HepG2 (cell line): ENCODE measurements around the gene CKMT2.

ENCODE experiments used
- CEBPZ ChIP-seq: IDR thresholded peaks from 2 replicates; pipeline ENCODE4 v1.6.1; 2012; ENCODE audit warnings: low read length, improper control_type of control experiment
- KDM1A ChIP-seq: IDR thresholded peaks from 2 replicates; pipeline ENCODE4 v1.6.1; 2016; ENCODE audit warnings: missing compliant biosample characterization
- NFIB ChIP-seq: sonication (generic); formaldehyde crosslinking; IDR thresholded peaks from 2 replicates; pipeline ENCODE4 v1.9.0; 2021; ENCODE audit warnings: missing genetic modification reagents, mild to moderate bottlenecking, borderline replicate concordance
- YY1 ChIP-seq: IDR thresholded peaks from 2 replicates; pipeline ENCODE4 v1.6.1; 2011; ENCODE audit warnings: low read length, low read depth, moderate library complexity, mild to moderate bottlenecking; ENCODE audit not compliant: insufficient read depth, insufficient replicate concordance
- ZFP41 ChIP-seq: sonication (generic); formaldehyde crosslinking; IDR thresholded peaks from 2 replicates; pipeline ENCODE4 v1.4.0; 2020; ENCODE audit warnings: mild to moderate bottlenecking, missing genetic modification reagents, borderline replicate concordance
- TF ChIP-seq, protein P1 (sequence below): sonication (generic); formaldehyde crosslinking; IDR thresholded peaks from 2 replicates; pipeline ENCODE4 v1.5.0; 2020; ENCODE audit warnings: mild to moderate bottlenecking, missing genetic modification reagents, moderate library complexity
- TF ChIP-seq, protein P2 (sequence below): sonication (generic); formaldehyde crosslinking; IDR thresholded peaks from 2 replicates; pipeline ENCODE4 v1.5.1; 2020; ENCODE audit warnings: missing genetic modification reagents, mild to moderate bottlenecking, borderline replicate concordance
- TF ChIP-seq, protein P3 (sequence below): sonication (generic); formaldehyde crosslinking; IDR thresholded peaks from 2 replicates; pipeline ENCODE4 v1.9.0; 2021; ENCODE audit warnings: missing genetic modification reagents, borderline replicate concordance
- TF ChIP-seq, protein P4 (sequence below): sonication (generic); formaldehyde crosslinking; IDR thresholded peaks from 2 replicates; pipeline ENCODE4 v1.4.0; 2020; ENCODE audit warnings: mild to moderate bottlenecking, low read depth, missing genetic modification reagents

DNA sequence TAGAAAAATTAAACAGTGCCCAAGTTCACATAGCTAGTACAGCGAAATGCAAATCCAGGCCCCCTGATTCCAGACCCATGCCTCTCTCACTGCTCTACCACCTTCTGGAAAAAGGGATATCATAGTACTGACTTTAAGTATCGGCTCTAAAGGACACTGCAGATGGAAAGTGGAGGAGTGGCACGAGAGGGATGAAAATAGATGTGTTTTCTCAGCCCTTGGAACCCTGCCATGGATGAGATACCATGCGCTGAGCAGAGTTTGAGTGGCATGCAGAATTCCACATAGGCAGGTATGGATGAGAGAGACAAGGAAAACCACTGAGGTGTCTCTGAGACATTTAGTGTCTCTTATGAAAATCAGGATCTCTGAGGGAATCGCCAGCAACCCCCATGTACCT is 18.8 kb downstream of the CKMT2 start:
- TF ChIP-seq, protein P1, sequence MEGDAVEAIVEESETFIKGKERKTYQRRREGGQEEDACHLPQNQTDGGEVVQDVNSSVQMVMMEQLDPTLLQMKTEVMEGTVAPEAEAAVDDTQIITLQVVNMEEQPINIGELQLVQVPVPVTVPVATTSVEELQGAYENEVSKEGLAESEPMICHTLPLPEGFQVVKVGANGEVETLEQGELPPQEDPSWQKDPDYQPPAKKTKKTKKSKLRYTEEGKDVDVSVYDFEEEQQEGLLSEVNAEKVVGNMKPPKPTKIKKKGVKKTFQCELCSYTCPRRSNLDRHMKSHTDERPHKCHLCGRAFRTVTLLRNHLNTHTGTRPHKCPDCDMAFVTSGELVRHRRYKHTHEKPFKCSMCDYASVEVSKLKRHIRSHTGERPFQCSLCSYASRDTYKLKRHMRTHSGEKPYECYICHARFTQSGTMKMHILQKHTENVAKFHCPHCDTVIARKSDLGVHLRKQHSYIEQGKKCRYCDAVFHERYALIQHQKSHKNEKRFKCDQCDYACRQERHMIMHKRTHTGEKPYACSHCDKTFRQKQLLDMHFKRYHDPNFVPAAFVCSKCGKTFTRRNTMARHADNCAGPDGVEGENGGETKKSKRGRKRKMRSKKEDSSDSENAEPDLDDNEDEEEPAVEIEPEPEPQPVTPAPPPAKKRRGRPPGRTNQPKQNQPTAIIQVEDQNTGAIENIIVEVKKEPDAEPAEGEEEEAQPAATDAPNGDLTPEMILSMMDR (CRISPR knock-in tag) = no peak
- no peak for TF ChIP-seq ZFP41 (CRISPR knock-in tag)
- TF ChIP-seq CEBPZ = no peak
- no peak for TF ChIP-seq KDM1A
- TF ChIP-seq YY1 = no peak
- TF ChIP-seq, protein P2, sequence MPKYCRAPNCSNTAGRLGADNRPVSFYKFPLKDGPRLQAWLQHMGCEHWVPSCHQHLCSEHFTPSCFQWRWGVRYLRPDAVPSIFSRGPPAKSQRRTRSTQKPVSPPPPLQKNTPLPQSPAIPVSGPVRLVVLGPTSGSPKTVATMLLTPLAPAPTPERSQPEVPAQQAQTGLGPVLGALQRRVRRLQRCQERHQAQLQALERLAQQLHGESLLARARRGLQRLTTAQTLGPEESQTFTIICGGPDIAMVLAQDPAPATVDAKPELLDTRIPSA (CRISPR knock-in tag) = no peak
- TF ChIP-seq NFIB (CRISPR knock-in tag) = no peak
- TF ChIP-seq, protein P3, sequence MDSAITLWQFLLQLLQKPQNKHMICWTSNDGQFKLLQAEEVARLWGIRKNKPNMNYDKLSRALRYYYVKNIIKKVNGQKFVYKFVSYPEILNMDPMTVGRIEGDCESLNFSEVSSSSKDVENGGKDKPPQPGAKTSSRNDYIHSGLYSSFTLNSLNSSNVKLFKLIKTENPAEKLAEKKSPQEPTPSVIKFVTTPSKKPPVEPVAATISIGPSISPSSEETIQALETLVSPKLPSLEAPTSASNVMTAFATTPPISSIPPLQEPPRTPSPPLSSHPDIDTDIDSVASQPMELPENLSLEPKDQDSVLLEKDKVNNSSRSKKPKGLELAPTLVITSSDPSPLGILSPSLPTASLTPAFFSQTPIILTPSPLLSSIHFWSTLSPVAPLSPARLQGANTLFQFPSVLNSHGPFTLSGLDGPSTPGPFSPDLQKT = no peak
- TF ChIP-seq, protein P4, sequence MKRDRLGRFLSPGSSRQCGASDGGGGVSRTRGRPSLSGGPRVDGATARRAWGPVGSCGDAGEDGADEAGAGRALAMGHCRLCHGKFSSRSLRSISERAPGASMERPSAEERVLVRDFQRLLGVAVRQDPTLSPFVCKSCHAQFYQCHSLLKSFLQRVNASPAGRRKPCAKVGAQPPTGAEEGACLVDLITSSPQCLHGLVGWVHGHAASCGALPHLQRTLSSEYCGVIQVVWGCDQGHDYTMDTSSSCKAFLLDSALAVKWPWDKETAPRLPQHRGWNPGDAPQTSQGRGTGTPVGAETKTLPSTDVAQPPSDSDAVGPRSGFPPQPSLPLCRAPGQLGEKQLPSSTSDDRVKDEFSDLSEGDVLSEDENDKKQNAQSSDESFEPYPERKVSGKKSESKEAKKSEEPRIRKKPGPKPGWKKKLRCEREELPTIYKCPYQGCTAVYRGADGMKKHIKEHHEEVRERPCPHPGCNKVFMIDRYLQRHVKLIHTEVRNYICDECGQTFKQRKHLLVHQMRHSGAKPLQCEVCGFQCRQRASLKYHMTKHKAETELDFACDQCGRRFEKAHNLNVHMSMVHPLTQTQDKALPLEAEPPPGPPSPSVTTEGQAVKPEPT (CRISPR knock-in tag) = no peak
